IMR-90 (cell line): ENCODE results near the gene FNBP1L. TPM values are rescaled to one million over a fixed set of nuclear protein-coding genes. Genes with fewer than 3 reads are reported as not detected.

Experiments
- ATAC-seq: fragments of 200-7000 bp; cut with Tn5 transposase; 2 replicates; pipeline ENCODE4 v1.9.1; 2020; ENCODE audit warnings: low read depth, mild to moderate bottlenecking, moderate library complexity
- BruUV-seq: library from RNA; stranded (reverse); fragments of 400-500 nt; replicated peaks from 2 replicates; lab custom pipeline; 2021; lab: Mats Ljungman, UMichigan
- CTCF ChIA-PET: fragments of 300-600 bp; formaldehyde crosslinking; extraction: SDS; loops from one replicate; lab custom pipeline; 2021; ENCODE audit warnings: antibody characterized with exemption; lab: Yijun Ruan, JAX
- POLR2A ChIA-PET: fragments of 300-600 bp; sonication (Branson Sonifier 250); formaldehyde crosslinking; loops from one replicate; lab custom pipeline; 2022; ENCODE audit warnings: antibody characterized with exemption; ENCODE audit not compliant: unreplicated experiment; lab: Charles Lee
- DNase-seq: peaks from one replicate; pipeline ENCODE4 v3.0.0; 2013
- H2AFZ ChIP-seq: replicated peaks from 2 replicates; pipeline ENCODE3; 2013; ENCODE audit warnings: low read length, mild to moderate bottlenecking; ENCODE audit not compliant: poor library complexity
- H2AK5ac ChIP-seq: 2 replicates; pipeline ENCODE4 v1.6.1; 2013; ENCODE audit warnings: low read depth, low read length, inconsistent platforms
- H2AK9ac ChIP-seq: replicated peaks from 2 replicates; pipeline ENCODE3; 2013; ENCODE audit warnings: mild to moderate bottlenecking, low read depth, low read length, moderate library complexity; ENCODE audit not compliant: poor library complexity
- H2BK120ac ChIP-seq: 2 replicates; pipeline ENCODE4 v1.6.1; 2013; ENCODE audit warnings: low read depth, low read length, inconsistent platforms
- H2BK15ac ChIP-seq: 3 replicates; pipeline ENCODE4 v1.6.1; 2013; ENCODE audit warnings: low read depth, low read length, inconsistent platforms
- H2BK20ac ChIP-seq: 2 replicates; pipeline ENCODE4 v1.6.1; 2013; ENCODE audit warnings: low read depth, mild to moderate bottlenecking, inconsistent platforms, low read length, moderate library complexity
- H2BK5ac ChIP-seq: 2 replicates; pipeline ENCODE4 v1.6.1; 2013; ENCODE audit warnings: mild to moderate bottlenecking, low read depth, low read length, inconsistent platforms; ENCODE audit not compliant: poor library complexity, severe bottlenecking
- H3K14ac ChIP-seq: replicated peaks from 2 replicates; pipeline ENCODE4 v1.6.1; 2013; ENCODE audit warnings: low read depth, low read length, inconsistent platforms
- H3K18ac ChIP-seq: 2 replicates; pipeline ENCODE4 v1.6.1; 2013; ENCODE audit warnings: low read depth, low read length, control low read depth
- H3K23ac ChIP-seq: 2 replicates; pipeline ENCODE4 v1.6.1; 2013; ENCODE audit warnings: low read depth, low read length, inconsistent platforms
- H3K27ac ChIP-seq: 2 replicates; pipeline ENCODE4 v1.5.1; 2013; ENCODE audit warnings: mild to moderate bottlenecking, control low read depth, low read length; ENCODE audit not compliant: insufficient read depth
- H3K27me3 ChIP-seq: 2 replicates; pipeline ENCODE4 v1.6.1; 2013; ENCODE audit warnings: low read length; ENCODE audit not compliant: control insufficient read depth, insufficient read depth
- H3K36me3 ChIP-seq: 2 replicates; pipeline ENCODE4 v1.6.1; 2013; ENCODE audit warnings: low read length, mixed read lengths; ENCODE audit not compliant: control insufficient read depth, insufficient read depth
- H3K4ac ChIP-seq: 2 replicates; pipeline ENCODE4 v1.6.1; 2013; ENCODE audit warnings: low read depth, low read length, inconsistent platforms
- H3K4me1 ChIP-seq: 2 replicates; pipeline ENCODE4 v1.6.1; 2013; ENCODE audit warnings: low read length, mixed read lengths; ENCODE audit not compliant: control insufficient read depth, insufficient read depth
- H3K4me2 ChIP-seq: 2 replicates; pipeline ENCODE4 v1.6.1; 2013; ENCODE audit warnings: low read depth, mild to moderate bottlenecking, control low read depth, low read length, moderate library complexity
- H3K4me3 ChIP-seq: 2 replicates; pipeline ENCODE4 v1.5.1; 2013; ENCODE audit warnings: low read depth, mild to moderate bottlenecking, control low read depth, low read length, moderate library complexity; ENCODE audit not compliant: insufficient read depth
- H3K56ac ChIP-seq: 2 replicates; pipeline ENCODE4 v1.6.1; 2013; ENCODE audit warnings: low read length, inconsistent platforms; ENCODE audit not compliant: insufficient read depth; ENCODE audit errors: extremely low read depth
- H3K79me1 ChIP-seq, 2 experiments: 2 replicates each; pipeline ENCODE4 v1.6.1; 2013; ENCODE audit warnings: low read length in 2 of 2, inconsistent platforms in 1 of 2, low read depth in 1 of 2
- H3K9ac ChIP-seq: 2 replicates; pipeline ENCODE4 v1.6.1; 2013; ENCODE audit warnings: low read depth, low read length, control low read depth
- H3K9me1 ChIP-seq: 2 replicates; pipeline ENCODE4 v1.6.1; 2013; ENCODE audit warnings: low read length, inconsistent platforms; ENCODE audit not compliant: insufficient read depth
- H3K9me3 ChIP-seq: 2 replicates; pipeline ENCODE4 v1.6.1; 2013; ENCODE audit warnings: low read length; ENCODE audit not compliant: control insufficient read depth, insufficient read depth
- H4K20me1 ChIP-seq: 2 replicates; pipeline ENCODE4 v1.6.1; 2013; ENCODE audit warnings: low read length, inconsistent platforms; ENCODE audit not compliant: insufficient read depth
- H4K5ac ChIP-seq: 2 replicates; pipeline ENCODE4 v1.6.1; 2013; ENCODE audit warnings: mild to moderate bottlenecking, low read depth, low read length, control low read depth
- H4K8ac ChIP-seq, 2 experiments: 2 replicates each; pipeline ENCODE4 v1.6.1; 2013; ENCODE audit warnings: low read depth in 2 of 2, low read length in 2 of 2, control low read depth in 1 of 2, inconsistent platforms in 1 of 2
- H4K91ac ChIP-seq: 2 replicates; pipeline ENCODE4 v1.6.1; 2013; ENCODE audit warnings: low read depth, low read length, inconsistent platforms; ENCODE audit not compliant: insufficient read depth
- CEBPB ChIP-seq: IDR thresholded peaks from 2 replicates; pipeline ENCODE4 v1.6.1; 2012; ENCODE audit warnings: low read depth, low read length, improper control_type of control experiment
- CTCF ChIP-seq: conservative IDR thresholded peaks from 2 replicates; pipeline ENCODE4 v1.5.1; 2012; ENCODE audit warnings: mild to moderate bottlenecking, low read depth, low read length, improper control_type of control experiment
- ELK1 ChIP-seq: fragments of 150-350 bp; IDR thresholded peaks from 2 replicates; pipeline ENCODE4 v1.6.1; 2016; ENCODE audit warnings: low read depth, mild to moderate bottlenecking, low read length, moderate library complexity, borderline replicate concordance
- MAZ ChIP-seq: IDR thresholded peaks from 2 replicates; pipeline ENCODE4 v1.6.1; 2012; ENCODE audit warnings: low read depth, mild to moderate bottlenecking, low read length, improper control_type of control experiment, moderate library complexity, borderline replicate concordance
- MXI1 ChIP-seq: IDR thresholded peaks from 2 replicates; pipeline ENCODE4 v1.6.1; 2012; ENCODE audit warnings: low read depth, mild to moderate bottlenecking, low read length, moderate library complexity, borderline replicate concordance
- NFE2L2 ChIP-seq: fragments of 150-350 bp; IDR thresholded peaks from 2 replicates; pipeline ENCODE4 v1.6.1; 2016; ENCODE audit warnings: low read depth, mild to moderate bottlenecking, low read length
- POLR2A ChIP-seq: IDR thresholded peaks from 2 replicates; pipeline ENCODE4 v1.6.1; 2012; ENCODE audit warnings: mild to moderate bottlenecking, low read depth, low read length
- RAD21 ChIP-seq: IDR thresholded peaks from 2 replicates; pipeline ENCODE4 v1.6.1; 2012; ENCODE audit warnings: low read length, improper control_type of control experiment
- RFX5 ChIP-seq: IDR thresholded peaks from 2 replicates; pipeline ENCODE4 v1.8.0; 2012; ENCODE audit warnings: low read depth, mild to moderate bottlenecking, low read length, moderate library complexity
- SMC3 ChIP-seq: fragments of 150-350 bp; IDR thresholded peaks from 2 replicates; pipeline ENCODE4 v1.6.1; 2016; ENCODE audit warnings: low read depth, mild to moderate bottlenecking, antibody characterized with exemption, low read length, moderate library complexity
- WGBS, 2 experiments: methylation state at CpG; one replicate each; pipeline versions ENCODE4 v1.1.5 to v1.1.7; 2013; ENCODE audit warnings: missing lambda C conversion rate in 2 of 2; ENCODE audit not compliant: insufficient read length in 1 of 2; ENCODE audit errors: extremely low coverage in 2 of 2; 5-methylcytosine and 5-hydroxymethylcytosine counted together
- dilution Hi-C: fragments of 300-500 bp; cut with HindIII; formaldehyde crosslinking; loops from one replicate; pipeline ENCODE4 v1.14.3; 2018; ENCODE audit warnings: low sequenced_read_pairs; ENCODE audit not compliant: unreplicated experiment
- in situ Hi-C: fragments of 300-500 bp; cut with MboI; formaldehyde crosslinking; loops from 3 replicates; pipeline ENCODE4 v1.14.3; 2019; ENCODE audit warnings: low sequenced_read_pairs, inconsistent platforms, mixed read lengths
- intact Hi-C: fragments of 100-400 bp; cut with micrococcal nuclease; formaldehyde crosslinking; loops from 2 replicates; pipeline ENCODE4 v1.10.0; 2022
- polyA plus RNA-seq, 3 experiments: library from polyadenylated mRNA; depleted of rRNA; stranded (reverse); fragments of >200 nt; gene quantifications; 2 replicates each; pipeline ENCODE4 v1.2.3, GENCODE V29; 2012; ENCODE audit warnings: low replicate concordance in 1 of 3
- total RNA-seq: library from RNA; depleted of rRNA; stranded (reverse); fragments of >200 nt; gene quantifications from 2 replicates; pipeline ENCODE4 v1.2.3, GENCODE V29; 2012

FNBP1L gene
- total and polyA plus RNA-seq, 2 of the 4 experiments (the other 2 are of a cell fraction): 9.3 to 15.2 TPM

- ATAC-seq: no peak
- Histone ChIP-seq H3K56ac (no peak overlapping the region), H3K18ac (no peak overlapping the region), H2BK20ac (no peak overlapping the region), H2BK5ac (no peak overlapping the region), H3K4me1 (peaks cover 3% of the 10 kb centered on the region; the same call in 1 of the 2 replicates), H4K5ac (no peak overlapping the region), H3K9ac (no peak overlapping the region), H3K79me1 (peaks cover 0 to 7% of the 10 kb centered on the region in 2 experiments; a peak in 3 of 4 replicates), H3K4me2 (no peak overlapping the region), H2AK9ac (no peak overlapping the region), H2BK120ac (no peak overlapping the region), H3K27ac (no peak overlapping the region), H4K91ac (no peak overlapping the region), H3K4ac (no peak overlapping the region), H3K14ac (no peak overlapping the region), H3K27me3 (no peaks in the 10 kb centered on the region), H4K8ac (no peak overlapping the region), H2BK15ac (no peak overlapping the region), H2AK5ac (no peak overlapping the region), H3K23ac (no peak overlapping the region), H3K36me3 (peaks cover 3% of the 10 kb centered on the region; the same call in 1 of the 2 replicates), H3K9me3 (no peaks in the 10 kb centered on the region), H4K20me1 (no peaks in the 10 kb centered on the region), H2AFZ (no peak overlapping the region), H3K9me1 (no peaks in the 10 kb centered on the region), H3K4me3 (no peak overlapping the region)
- CTCF ChIA-PET: no interaction called here
- no peak for DNase-seq
- POLR2A ChIA-PET: no interaction called here
- intact Hi-C loops: no loop called here
- in situ Hi-C loops: no loop called here
- TF ChIP-seq RFX5 (no peak), MXI1 (no peak), RAD21 (no peak), CTCF (no peak), POLR2A (no peak), CEBPB (no peak), NFE2L2 (no peak), SMC3 (no peak), MAZ (no peak), ELK1 (no peak)
- no CpG with 5 or more reads among the region's 4 CpGs for WGBS, 2 experiments
- BruUV-seq: no TSS peak
- dilution Hi-C loops: no loop called here
Observed at GRCh38 chr1:93522721-93523120, 74.8 kb downstream of the FNBP1L start.
